HG02610 (cell line): ENCODE results near the gene DAPK2.
A peak's percentile ranks its signal among the peaks of the same experiment; 100 is the strongest.

Source experiments
- ATAC-seq: cut with Tn5 transposase; IDR thresholded peaks from one replicate; pipeline ENCODE4 v1.9.1; 2021; ENCODE audit warnings: mild to moderate bottlenecking, moderate library complexity; ENCODE audit not compliant: unreplicated experiment

Gene DAPK2

DNA sequence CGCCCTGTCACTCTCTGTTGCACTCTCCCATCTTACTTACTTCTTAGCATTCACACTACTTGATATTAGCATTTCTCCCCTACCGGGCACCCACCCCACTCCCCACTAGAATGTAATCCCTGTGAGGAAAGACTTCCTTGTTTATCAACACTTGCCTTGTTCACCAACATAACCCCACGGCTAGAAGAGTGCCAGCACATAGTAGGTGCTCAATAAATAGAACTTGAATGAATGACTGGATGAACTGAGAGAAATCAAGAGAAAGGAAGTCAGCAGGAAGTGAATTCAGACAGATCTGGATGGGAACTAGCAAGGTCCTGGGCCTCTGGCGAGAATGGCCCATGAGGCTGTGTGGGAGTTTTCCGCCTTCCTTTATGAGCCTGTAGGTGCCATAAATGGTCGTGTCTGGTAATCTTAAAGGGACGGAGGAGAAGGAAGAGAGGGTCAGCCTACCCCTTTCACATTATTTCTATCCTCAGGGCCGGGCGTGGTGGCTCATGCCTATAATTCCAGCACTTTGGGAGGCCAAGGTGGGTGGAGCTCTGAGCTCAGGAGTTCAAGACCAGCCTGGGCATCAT lies 170.1 kb downstream of the DAPK2 start:
- no peak for ATAC-seq

DNA sequence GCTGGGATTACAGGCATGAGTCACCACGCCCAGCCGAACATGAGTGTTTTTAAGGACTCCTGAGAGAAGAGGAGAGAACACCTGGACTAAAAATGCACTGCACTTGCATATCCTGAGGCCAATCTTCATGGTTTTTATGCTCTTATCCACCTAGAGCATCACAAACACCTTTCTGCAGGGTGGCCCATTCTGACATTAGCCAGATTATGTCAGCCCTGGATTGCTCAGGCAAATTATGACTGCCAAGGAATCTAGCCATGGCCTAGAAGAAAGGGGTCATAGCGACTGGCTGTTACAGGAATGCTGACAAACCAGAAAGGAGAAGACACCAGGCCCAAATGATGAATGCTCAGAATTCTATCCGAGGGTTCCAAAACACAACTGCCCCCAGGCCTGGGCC lies 171.7 kb downstream of the DAPK2 start:
- ATAC-seq: no peak

- no peak for ATAC-seq
Observed at GRCh38 chr15:63872759-63873510, 173.3 kb downstream of the DAPK2 start.

DNA sequence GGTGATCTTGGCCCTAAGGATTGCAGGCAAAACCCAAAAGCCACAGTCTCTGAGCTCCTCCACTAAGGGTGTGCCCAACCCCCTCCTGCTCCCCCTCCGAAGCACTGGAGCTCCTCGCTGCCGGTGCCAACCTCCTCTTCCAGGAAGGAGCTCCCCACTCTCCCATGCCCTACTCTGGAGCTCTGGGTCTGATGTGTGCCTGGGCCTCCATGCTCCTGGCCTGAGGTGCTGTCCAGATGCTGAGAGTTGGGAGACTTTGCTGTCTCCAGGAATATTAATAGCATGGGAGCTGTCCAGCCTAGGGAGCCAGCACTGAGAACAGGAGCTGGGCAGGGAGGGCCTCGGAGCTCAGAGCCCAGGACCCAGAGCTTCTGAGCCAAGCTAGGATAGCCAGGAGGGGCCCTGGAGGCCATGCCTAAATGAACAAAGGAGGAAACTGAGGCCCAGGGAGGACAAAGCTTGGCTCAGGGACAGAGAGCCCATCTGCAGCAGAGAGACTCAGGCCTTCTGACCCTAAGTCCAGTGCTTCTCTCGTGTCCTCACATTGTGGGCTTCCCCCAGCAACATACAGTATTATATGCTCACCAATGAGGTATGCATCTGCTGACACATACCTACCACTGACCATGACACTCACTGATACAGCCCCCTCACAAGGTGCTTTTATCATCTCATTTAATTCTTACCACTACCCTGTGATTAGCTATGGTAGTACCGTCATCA lies 175.6 kb downstream of the DAPK2 start:
- ATAC-seq: no peak

DNA sequence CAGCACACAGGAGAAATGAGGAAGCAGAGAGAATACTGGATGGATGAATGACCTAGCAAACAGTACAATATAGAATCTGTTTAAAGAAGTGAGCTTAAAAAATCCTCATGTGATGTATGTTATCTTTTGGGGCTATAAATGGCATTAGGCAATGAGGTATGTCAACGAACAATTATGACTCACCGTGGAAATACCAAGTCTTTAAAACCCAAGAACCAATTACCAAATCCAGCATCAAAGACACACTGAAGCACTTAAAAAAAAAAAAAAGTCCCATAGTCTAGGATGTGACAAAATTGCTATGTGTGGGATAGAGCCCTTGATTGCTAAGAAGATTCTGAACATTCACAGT lies 176.3 kb downstream of the DAPK2 start:
- peak; percentile 64 for ATAC-seq

GRCh38 chr15:63869371-63870042 lies 176.8 kb downstream of the DAPK2 start:
- ATAC-seq: no peak

- no peak for ATAC-seq
Observed at GRCh38 chr15:63864186-63864585, 182.1 kb downstream of the DAPK2 start.

- ATAC-seq: no peak
Observed at GRCh38 chr15:63861946-63862517, 184.3 kb downstream of the DAPK2 start.

GRCh38 chr15:63860555-63860954 lies 185.7 kb downstream of the DAPK2 start:
- ATAC-seq: peak; percentile 14

DNA sequence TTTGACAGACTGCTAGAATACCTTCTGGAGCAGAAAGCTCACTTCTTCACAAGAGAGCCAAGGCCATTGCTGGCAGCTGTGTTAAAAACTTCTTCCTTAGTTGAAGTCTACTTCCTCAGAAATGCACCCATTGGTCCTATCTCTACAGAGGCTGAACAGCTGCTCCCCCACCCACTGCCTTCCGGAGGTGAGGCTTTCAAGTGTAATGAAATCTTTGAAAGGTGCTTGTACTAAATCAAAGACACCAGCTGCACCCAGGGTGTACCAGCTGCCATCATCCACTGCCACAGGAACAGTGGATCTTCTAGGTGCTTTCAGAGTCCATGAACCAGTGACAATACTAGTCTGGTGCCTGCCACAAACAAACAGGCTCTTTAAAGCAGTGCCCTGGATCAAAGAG lies 186.1 kb downstream of the DAPK2 start:
- ATAC-seq: peak; percentile 58

DNA sequence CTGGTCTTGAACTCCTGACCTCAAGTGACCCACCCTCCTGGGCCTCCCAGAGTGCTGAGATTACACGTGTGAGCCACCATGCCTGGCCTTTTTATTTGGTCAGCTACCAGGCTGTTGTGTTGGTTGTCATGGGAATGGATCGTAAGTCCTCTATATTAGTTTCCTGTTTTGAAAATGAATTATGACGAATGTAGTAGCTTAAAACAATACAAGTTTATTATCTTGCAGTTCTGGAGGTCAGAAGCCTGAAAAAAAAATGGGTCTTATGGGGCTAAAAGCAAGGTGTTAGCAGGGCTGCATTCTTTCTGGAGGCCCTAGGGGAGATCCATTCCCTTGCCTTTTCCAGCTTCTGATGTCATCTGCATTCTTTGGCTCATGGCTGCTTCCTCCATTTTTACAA lies 187.4 kb downstream of the DAPK2 start:
- ATAC-seq: no peak

- no peak for ATAC-seq
Observed at GRCh38 chr15:63858448-63858847, 187.8 kb downstream of the DAPK2 start.

- ATAC-seq: no peak
Observed at GRCh38 chr15:63857461-63857856, 188.8 kb downstream of the DAPK2 start.
